ENCODE measurements around the gene NEK6.

NEK6 gene

GRCh38 chr9:124231095-124231737 is 26.5 kb upstream of the NEK6 start:
- TF ChIP-seq ARNTL (CRISPR knock-in tag; IDR thresholded peaks at IDR 0.05; ENCODE audit: borderline replicate concordance, low read depth), result no peak
- TF ChIP-seq RARB (CRISPR knock-in tag; IDR thresholded peaks at IDR 0.05), result no peak
- TF ChIP-seq TSHZ2 (CRISPR knock-in tag; IDR thresholded peaks at IDR 0.05), result no peak
- no peak for TF ChIP-seq TCF4 (CRISPR knock-in tag; IDR thresholded peaks at IDR 0.05; ENCODE audit: borderline replicate concordance)
- TF ChIP-seq PPARA (CRISPR knock-in tag; IDR thresholded peaks at IDR 0.05; ENCODE audit: borderline replicate concordance), result no peak
- TF ChIP-seq ZFP30 (CRISPR knock-in tag; IDR thresholded peaks at IDR 0.05), result no peak
- no peak for TF ChIP-seq ZNF565 (CRISPR knock-in tag; conservative IDR thresholded peaks at IDR 0.05; ENCODE audit: low read depth)
- no peak for ATAC-seq

DNA sequence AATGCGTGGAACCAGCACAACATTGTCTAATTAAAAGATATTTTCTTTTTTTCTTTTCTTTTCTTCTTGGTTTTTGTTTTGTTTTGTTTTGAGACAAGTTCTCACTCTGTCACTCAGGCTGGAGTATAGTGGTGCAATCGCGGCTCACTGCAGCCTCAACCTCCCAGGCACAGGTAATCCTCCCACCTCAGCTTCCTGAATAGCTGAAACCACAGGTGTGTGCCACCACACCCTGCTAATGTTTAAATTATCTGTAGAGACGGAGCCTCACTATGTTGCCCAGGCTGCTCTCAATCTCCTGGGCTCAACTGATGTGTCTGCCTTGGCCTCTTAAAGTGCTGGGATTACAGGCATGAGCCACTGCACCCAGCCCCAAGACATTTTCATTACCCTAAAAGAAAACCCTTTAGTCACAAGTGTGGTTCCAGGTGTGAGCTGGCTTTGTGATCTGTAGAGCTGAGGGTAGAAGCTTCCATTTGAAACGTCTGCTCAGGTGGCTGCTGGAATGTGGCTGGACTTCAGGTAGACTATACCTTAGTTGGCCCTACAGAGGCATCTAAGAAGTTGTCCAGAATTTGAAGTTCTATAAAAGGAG is 19.1 kb upstream of the NEK6 start:
- no peak for ATAC-seq
- no peak for TF ChIP-seq ESRRG (CRISPR knock-in tag; IDR thresholded peaks at IDR 0.05)

DNA sequence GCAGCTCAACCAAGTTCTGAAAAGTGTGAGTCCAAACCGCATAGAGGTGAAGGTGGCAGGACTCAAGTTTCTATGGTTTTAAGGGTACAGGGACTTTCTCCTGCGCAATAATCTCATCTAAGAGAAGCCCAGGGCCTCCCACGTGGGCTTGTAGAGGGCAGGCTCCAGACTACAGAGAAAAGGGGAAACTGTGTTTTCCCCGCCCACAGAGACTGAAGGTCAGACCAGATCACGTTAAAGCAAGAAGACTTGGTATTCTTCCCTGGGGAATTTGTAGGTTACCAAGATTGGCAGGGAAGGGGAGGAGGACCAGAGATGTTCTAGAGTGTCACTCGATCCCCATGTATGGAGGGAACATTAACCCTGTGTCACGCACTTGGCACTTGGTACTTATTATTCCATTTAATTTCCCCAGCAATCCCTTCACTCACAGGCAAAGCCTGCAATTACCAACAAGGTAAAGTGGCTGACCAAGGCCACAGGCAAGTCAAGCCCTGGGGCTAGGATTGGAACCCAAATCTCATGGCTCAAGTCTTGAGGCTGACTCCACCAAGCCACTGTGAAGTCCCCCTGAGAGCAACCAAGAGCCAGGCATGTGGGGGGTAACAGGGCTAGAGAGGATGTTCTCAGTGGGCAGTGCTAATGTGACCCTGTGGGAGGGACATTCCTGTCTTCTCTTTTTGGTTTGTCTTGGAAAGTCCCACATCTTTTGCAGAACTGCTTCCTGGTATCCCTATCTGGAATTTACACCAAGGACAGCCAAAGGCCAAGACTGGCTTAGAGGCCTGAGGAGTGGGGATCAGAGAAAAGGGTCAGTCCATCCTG is 18.3 kb upstream of the NEK6 start:
- no peak for ATAC-seq

More for the DNA sequence above, 18.3 kb upstream of the NEK6 start:
- TF ChIP-seq GLIS3 (CRISPR knock-in tag; IDR thresholded peaks at IDR 0.05) (no peak), PATZ1 (CRISPR knock-in tag; IDR thresholded peaks at IDR 0.05; ENCODE audit: borderline replicate concordance) (no peak), ZNF8 (CRISPR knock-in tag; IDR thresholded peaks at IDR 0.05) (no peak), BACH2 (CRISPR knock-in tag; IDR thresholded peaks at IDR 0.05; ENCODE audit: borderline replicate concordance) (no peak), ZNF70 (CRISPR knock-in tag; IDR thresholded peaks at IDR 0.05) (no peak), TSHZ2 (CRISPR knock-in tag; IDR thresholded peaks at IDR 0.05) (no peak), ZFP30 (CRISPR knock-in tag; IDR thresholded peaks at IDR 0.05) (no peak), PPARA (CRISPR knock-in tag; IDR thresholded peaks at IDR 0.05; ENCODE audit: borderline replicate concordance) (no peak), ZNF565 (CRISPR knock-in tag; conservative IDR thresholded peaks at IDR 0.05; ENCODE audit: low read depth) (no peak), CREB5 (CRISPR knock-in tag; IDR thresholded peaks at IDR 0.05; ENCODE audit: low read depth) (no peak), CSDC2 (CRISPR knock-in tag; IDR thresholded peaks at IDR 0.05) (no peak), ZFP3 (CRISPR knock-in tag; IDR thresholded peaks at IDR 0.05) (no peak), TCF4 (CRISPR knock-in tag; IDR thresholded peaks at IDR 0.05; ENCODE audit: borderline replicate concordance) (no peak), ESRRG (CRISPR knock-in tag; IDR thresholded peaks at IDR 0.05) (no peak), RARB (CRISPR knock-in tag; IDR thresholded peaks at IDR 0.05) (no peak)
- TF ChIP-seq, protein P1, sequence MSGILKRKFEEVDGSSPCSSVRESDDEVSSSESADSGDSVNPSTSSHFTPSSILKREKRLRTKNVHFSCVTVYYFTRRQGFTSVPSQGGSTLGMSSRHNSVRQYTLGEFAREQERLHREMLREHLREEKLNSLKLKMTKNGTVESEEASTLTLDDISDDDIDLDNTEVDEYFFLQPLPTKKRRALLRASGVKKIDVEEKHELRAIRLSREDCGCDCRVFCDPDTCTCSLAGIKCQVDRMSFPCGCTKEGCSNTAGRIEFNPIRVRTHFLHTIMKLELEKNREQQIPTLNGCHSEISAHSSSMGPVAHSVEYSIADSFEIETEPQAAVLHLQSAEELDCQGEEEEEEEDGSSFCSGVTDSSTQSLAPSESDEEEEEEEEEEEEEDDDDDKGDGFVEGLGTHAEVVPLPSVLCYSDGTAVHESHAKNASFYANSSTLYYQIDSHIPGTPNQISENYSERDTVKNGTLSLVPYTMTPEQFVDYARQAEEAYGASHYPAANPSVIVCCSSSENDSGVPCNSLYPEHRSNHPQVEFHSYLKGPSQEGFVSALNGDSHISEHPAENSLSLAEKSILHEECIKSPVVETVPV (CRISPR knock-in tag; IDR thresholded peaks at IDR 0.05), result no peak

Measured in SK-N-SH treated with all-trans-retinoic acid at 6 μM for 48 hours (cell line).